Measurements from ENCODE around the gene RAB23. TPM values are rescaled to one million over a fixed set of nuclear protein-coding genes. Genes with fewer than 3 reads are reported as not detected.

The RAB23 gene
- total RNA-seq, 1 donor from 2014 or later: 21.4 TPM

- H3K4me1 Mint-ChIP-seq (ENCODE audit: low read depth, unreplicated experiment): no peaks in the 10 kb centered on the region
- Histone ChIP-seq H3K9me3 (ENCODE audit: insufficient read depth, low read depth, low read length) (no peaks in the 10 kb centered on the region), H3K4me1 (ENCODE audit: insufficient read depth, low read length) (no peaks in the 10 kb centered on the region), H3K36me3 (ENCODE audit: insufficient read depth, low read length) (no peaks in the 10 kb centered on the region), H3K4me2 (ENCODE audit: low read length) (no peak overlapping the region), H3K9ac (ENCODE audit: low read length) (no peak overlapping the region), H3K4me3 (ENCODE audit: insufficient read depth, low read depth, low read length) (no peak overlapping the region), H3K27ac (ENCODE audit: low read depth, low read length) (no peak overlapping the region), H3K27me3 (ENCODE audit: insufficient read depth, low read length) (no peaks in the 10 kb centered on the region), H3K79me2 (ENCODE audit: insufficient read depth, low read length) (peaks cover 50% of the 10 kb centered on the region), H4K20me1 (ENCODE audit: insufficient read depth, low read length) (peaks cover 11% of the 10 kb centered on the region), H2AFZ (ENCODE audit: low read depth, low read length) (no peak overlapping the region)
- H3K27me3 Mint-ChIP-seq (ENCODE audit: low read depth, unreplicated experiment): no peaks in the 10 kb centered on the region
- H3K4me3 Mint-ChIP-seq (ENCODE audit: unreplicated experiment): no peak overlapping the region
- FAIRE-seq (no peak), DNase-seq (ENCODE audit: low read depth) (no peak)
- peaks cover 3% of the 10 kb centered on the region for H3K36me3 Mint-ChIP-seq (ENCODE audit: low read depth, unreplicated experiment)
- TF ChIP-seq CTCF (IDR thresholded peaks at IDR 0.05; ENCODE audit: insufficient read depth, low read depth, low read length): no peak
- TF ChIP-seq EZH2 (IDR thresholded peaks at IDR 0.05; ENCODE audit: insufficient read depth, low read length): no peak
- no peak overlapping the region for H3K27ac Mint-ChIP-seq (ENCODE audit: unreplicated experiment)
- H3K9me3 Mint-ChIP-seq (ENCODE audit: unreplicated experiment): no peaks in the 10 kb centered on the region
Observed at GRCh38 chr6:57198926-57199636, 23.0 kb downstream of the RAB23 start.

- no peaks in the 10 kb centered on the region for H3K27me3 ChIP-seq (ENCODE audit: insufficient read depth, low read length)
- H3K4me2 ChIP-seq (ENCODE audit: low read length): no peak overlapping the region
- no peaks in the 10 kb centered on the region for H3K9me3 ChIP-seq (ENCODE audit: insufficient read depth, low read depth, low read length)
- Mint-ChIP-seq H3K27me3 (ENCODE audit: low read depth, unreplicated experiment) (no peaks in the 10 kb centered on the region), H3K9me3 (ENCODE audit: unreplicated experiment) (no peaks in the 10 kb centered on the region), H3K27ac (ENCODE audit: unreplicated experiment) (no peak overlapping the region), H3K4me1 (ENCODE audit: low read depth, unreplicated experiment) (no peaks in the 10 kb centered on the region), H3K36me3 (ENCODE audit: low read depth, unreplicated experiment) (no peaks in the 10 kb centered on the region), H3K4me3 (ENCODE audit: unreplicated experiment) (no peak overlapping the region)
- peaks cover 3% of the 10 kb centered on the region for H4K20me1 ChIP-seq (ENCODE audit: insufficient read depth, low read length)
- peaks cover 25% of the 10 kb centered on the region for H3K79me2 ChIP-seq (ENCODE audit: insufficient read depth, low read length)
- TF ChIP-seq EZH2 (IDR thresholded peaks at IDR 0.05; ENCODE audit: insufficient read depth, low read length) (no peak), CTCF (IDR thresholded peaks at IDR 0.05; ENCODE audit: insufficient read depth, low read depth, low read length) (no peak)
- no peak overlapping the region for H2AFZ ChIP-seq (ENCODE audit: low read depth, low read length)
- H3K27ac ChIP-seq (ENCODE audit: low read depth, low read length): no peak overlapping the region
- no peak for FAIRE-seq
- no peak overlapping the region for H3K9ac ChIP-seq (ENCODE audit: low read length)
- peaks cover 15% of the 10 kb centered on the region for H3K36me3 ChIP-seq (ENCODE audit: insufficient read depth, low read length)
- H3K4me3 ChIP-seq (ENCODE audit: insufficient read depth, low read depth, low read length): no peak overlapping the region
- DNase-seq (ENCODE audit: low read depth): no peak
- H3K4me1 ChIP-seq (ENCODE audit: insufficient read depth, low read length): no peaks in the 10 kb centered on the region
Observed at GRCh38 chr6:57195457-57195856, 26.6 kb downstream of the RAB23 start.

GRCh38 chr6:57193177-57193576 lies 28.9 kb downstream of the RAB23 start:
- no peak overlapping the region for H3K27ac ChIP-seq (ENCODE audit: low read depth, low read length)
- H3K36me3 ChIP-seq (ENCODE audit: insufficient read depth, low read length): peaks cover 18% of the 10 kb centered on the region
- Mint-ChIP-seq H3K9me3 (ENCODE audit: unreplicated experiment) (no peaks in the 10 kb centered on the region), H3K4me1 (ENCODE audit: low read depth, unreplicated experiment) (no peaks in the 10 kb centered on the region), H3K27ac (ENCODE audit: unreplicated experiment) (no peak overlapping the region), H3K36me3 (ENCODE audit: low read depth, unreplicated experiment) (no peaks in the 10 kb centered on the region), H3K4me3 (ENCODE audit: unreplicated experiment) (no peak overlapping the region), H3K27me3 (ENCODE audit: low read depth, unreplicated experiment) (no peaks in the 10 kb centered on the region)
- no peaks in the 10 kb centered on the region for H3K27me3 ChIP-seq (ENCODE audit: insufficient read depth, low read length)
- H4K20me1 ChIP-seq (ENCODE audit: insufficient read depth, low read length): peaks cover 3% of the 10 kb centered on the region
- H3K4me1 ChIP-seq (ENCODE audit: insufficient read depth, low read length): no peaks in the 10 kb centered on the region
- no peak overlapping the region for H3K4me2 ChIP-seq (ENCODE audit: low read length)
- no peak for DNase-seq (ENCODE audit: low read depth)
- H3K79me2 ChIP-seq (ENCODE audit: insufficient read depth, low read length): peaks cover 10% of the 10 kb centered on the region
- no peaks in the 10 kb centered on the region for H3K9me3 ChIP-seq (ENCODE audit: insufficient read depth, low read depth, low read length)
- no peak for FAIRE-seq
- no peak overlapping the region for H2AFZ ChIP-seq (ENCODE audit: low read depth, low read length)
- TF ChIP-seq EZH2 (IDR thresholded peaks at IDR 0.05; ENCODE audit: insufficient read depth, low read length) (no peak), CTCF (IDR thresholded peaks at IDR 0.05; ENCODE audit: insufficient read depth, low read depth, low read length) (no peak)
- no peak overlapping the region for H3K4me3 ChIP-seq (ENCODE audit: insufficient read depth, low read depth, low read length)
- H3K9ac ChIP-seq (ENCODE audit: low read length): no peak overlapping the region
